ENCODE data around the gene TBX19.
A peak's percentile ranks its signal among the peaks of the same experiment; 100 is the strongest.

TBX19 gene

GRCh38 chr1:168362991-168363390 is 82.3 kb downstream of the TBX19 start:
- DNase-seq, result peak; percentile 50

Measured in stimulated activated CD4-positive, alpha-beta T cell treated with anti-CD3 and anti-CD28 coated beads, Interleukin-1b, Interleukin-23, amount 100 ng/mL, for 48 hours (primary cell).